ENCODE measurements around the gene CHAD. TPM values are rescaled to one million over a fixed set of nuclear protein-coding genes. Genes with fewer than 3 reads are reported as not detected.

Gene CHAD
- total RNA-seq, 1 experiment from 2014 or later: not detected

GRCh38 chr17:50414808-50415207 lies 53.9 kb downstream of the CHAD start:
- Histone ChIP-seq H3K4me1 (no peaks in the 10 kb centered on the region), H3K4me3 (ENCODE audit: low read depth, low read length) (no peak overlapping the region), H3K27me3 (replicated peaks; ENCODE audit: control insufficient read depth, insufficient read depth, low read length) (no peaks in the 10 kb centered on the region), H3K9me3 (peaks cover 16% of the 10 kb centered on the region), H3K36me3 (ENCODE audit: control insufficient read depth, insufficient read depth, low read length) (no peaks in the 10 kb centered on the region)
- intact Hi-C loops (cut with micrococcal nuclease; ENCODE audit: unreplicated experiment): no loop called here
- Mint-ChIP-seq H3K4me1 (ENCODE audit: low read depth, unreplicated experiment) (no peaks in the 10 kb centered on the region), H3K27ac (ENCODE audit: unreplicated experiment) (no peak overlapping the region), H3K27me3 (ENCODE audit: insufficient read depth, unreplicated experiment) (peaks cover 7% of the 10 kb centered on the region), H3K9me3 (ENCODE audit: unreplicated experiment) (peaks cover 11% of the 10 kb centered on the region), H3K4me3 (ENCODE audit: unreplicated experiment) (no peak overlapping the region), H3K36me3 (ENCODE audit: insufficient read depth, unreplicated experiment) (no peaks in the 10 kb centered on the region)
- DNase-seq: no peak
- no peak for TF ChIP-seq CTCF (IDR thresholded peaks at IDR 0.05; ENCODE audit: insufficient read depth in 1 of 2, low read depth in 1 of 2, low read length in 1 of 2, severe bottlenecking in 1 of 2, unreplicated experiment in 1 of 2)
- BruUV-seq (replicated peaks): no TSS peak
- POLR2A ChIA-PET: no interaction called here
- CTCF ChIA-PET: no interaction called here

Other genes with a start within 250 kb of the CHAD start
- 14.6 and 14.8 TPM in 2 replicates for gene TMEM92, start 194.4 kb downstream of the CHAD start, total RNA-seq (2022)
- gene XYLT2, start 122.8 kb downstream of the CHAD start, total RNA-seq (2022): 72.9 and 75.8 TPM in 2 replicates
- 196 and 203 TPM in 2 replicates for gene MRPL27, start 95.7 kb downstream of the CHAD start, total RNA-seq (2022)
- 43.5 and 48.5 TPM in 2 replicates for gene EME1, start 95.7 kb downstream of the CHAD start, total RNA-seq (2022)
- gene LRRC59, start 71.4 kb downstream of the CHAD start, total RNA-seq (2022): 324 and 336 TPM in 2 replicates
- gene ACSF2, start 42.7 kb downstream of the CHAD start, total RNA-seq (2022): 135 and 161 TPM in 2 replicates
- 85.3 and 93.9 TPM in 2 replicates for gene RSAD1, start 10.0 kb upstream of the CHAD start, total RNA-seq (2022)
- 1.3 and 2.7 TPM in 2 replicates for gene MYCBPAP, start 39.6 kb upstream of the CHAD start, total RNA-seq (2022)
- gene EPN3, start 63.9 kb upstream of the CHAD start, total RNA-seq (2022): 49.4 and 53.2 TPM in 2 replicates
- gene SPATA20, start 78.3 kb upstream of the CHAD start, total RNA-seq (2022): 149 and 176 TPM in 2 replicates
- gene CACNA1G, start 91.8 kb upstream of the CHAD start, total RNA-seq (2022): 1.4 and 1.6 TPM in 2 replicates
- gene ABCC3, start 166.0 kb upstream of the CHAD start, total RNA-seq (2022): 39.3 and 45.6 TPM in 2 replicates
- 113 and 114 TPM in 2 replicates for gene ANKRD40, start 239.0 kb upstream of the CHAD start, total RNA-seq (2022)